OCI-LY1 (cell line): ENCODE data around the gene CTTNBP2NL.
A peak's percentile ranks its signal among the peaks of the same experiment; 100 is the strongest.
"Not testable (repeated sequence)": the region's sequence is repeated elsewhere in the genome, so short reads cannot be mapped to it uniquely, and the experiment has no call there.

Experiments used
- H2AFZ ChIP-seq: fragments of 200-600 bp; sonication (generic), shearing (Covaris generic); 2 replicates; pipeline ENCODE4 v1.6.0; 2014; ENCODE audit warnings: antibody characterized with exemption, mild to moderate bottlenecking, low read length
- H3F3A ChIP-seq: fragments of 200-600 bp; sonication (generic), shearing (Covaris generic); 2 replicates; pipeline ENCODE4 v1.6.0; 2014; ENCODE audit warnings: mild to moderate bottlenecking, antibody characterized with exemption, low read length, moderate library complexity; ENCODE audit not compliant: insufficient read depth
- H3K27ac ChIP-seq: fragments of 200-600 bp; sonication (generic); 2 replicates; pipeline ENCODE4 v1.5.1; 2014; ENCODE audit warnings: low read length, mixed run types, mild to moderate bottlenecking, low read depth; ENCODE audit not compliant: poor library complexity, severe bottlenecking
- H3K27me3 ChIP-seq: fragments of 200-600 bp; sonication (generic); 2 replicates; pipeline ENCODE4 v1.6.0; 2014; ENCODE audit warnings: antibody characterized with exemption, mild to moderate bottlenecking, low read length, moderate library complexity; ENCODE audit not compliant: insufficient read depth
- H3K36me3 ChIP-seq: fragments of 200-600 bp; sonication (generic); 2 replicates; pipeline ENCODE4 v1.6.1; 2014; ENCODE audit warnings: mild to moderate bottlenecking, antibody characterized with exemption, low read length, moderate library complexity, mixed read lengths; ENCODE audit not compliant: insufficient read depth
- H3K4me1 ChIP-seq: fragments of 200-600 bp; sonication (generic); 2 replicates; pipeline ENCODE4 v1.5.1; 2014; ENCODE audit warnings: mild to moderate bottlenecking, low read length, moderate library complexity; ENCODE audit not compliant: insufficient read depth, severe bottlenecking
- H3K4me2 ChIP-seq: fragments of 200-600 bp; sonication (generic), shearing (Covaris generic); 2 replicates; pipeline ENCODE4 v1.6.1; 2014; ENCODE audit warnings: low read length
- H3K4me3 ChIP-seq: fragments of 200-600 bp; sonication (generic); 2 replicates; pipeline ENCODE4 v1.5.1; 2014; ENCODE audit warnings: low read length, low read depth, mild to moderate bottlenecking, mixed read lengths; ENCODE audit not compliant: poor library complexity, severe bottlenecking
- H3K79me2 ChIP-seq: fragments of 200-600 bp; shearing (Covaris generic); 2 replicates; pipeline ENCODE4 v1.6.1; 2016; ENCODE audit warnings: mixed run types, low read length, mixed read lengths; ENCODE audit not compliant: insufficient read depth
- H3K9ac ChIP-seq: fragments of 200-600 bp; sonication (generic), shearing (Covaris generic); 2 replicates; pipeline ENCODE4 v1.6.1; 2014; ENCODE audit warnings: mild to moderate bottlenecking, low read length, mixed read lengths
- H3K9me2 ChIP-seq: fragments of 200-600 bp; sonication (generic), shearing (Covaris generic); 2 replicates; pipeline ENCODE4 v1.6.1; 2014; ENCODE audit warnings: low read depth, mild to moderate bottlenecking, low read length, mixed read lengths
- H3K9me3 ChIP-seq: fragments of 200-600 bp; shearing (Covaris generic); 2 replicates; pipeline ENCODE4 v1.6.1; 2014; ENCODE audit warnings: low read length, mixed read lengths
- H4K20me1 ChIP-seq: fragments of 200-600 bp; sonication (generic), shearing (Covaris generic); 2 replicates; pipeline ENCODE4 v1.6.0; 2016; ENCODE audit warnings: mild to moderate bottlenecking, low read length; ENCODE audit not compliant: insufficient read depth
- CTCF ChIP-seq: fragments of 200-600 bp; sonication (generic), shearing (Covaris generic); IDR thresholded peaks from 2 replicates; pipeline ENCODE4 v1.5.1; 2017; ENCODE audit warnings: mild to moderate bottlenecking, antibody characterized with exemption, low read length, moderate library complexity, mixed read lengths
- EZH2 ChIP-seq: fragments of 200-600 bp; sonication (generic), shearing (Covaris generic); IDR thresholded peaks from 2 replicates; pipeline ENCODE4 v1.8.0; 2017; ENCODE audit warnings: borderline replicate concordance, mixed run types, mild to moderate bottlenecking, antibody characterized with exemption, low read length, moderate library complexity, mixed read lengths

CTTNBP2NL gene

GRCh38 chr1:112386731-112387346, 9.2 kb upstream of the CTTNBP2NL start:
- H2AFZ ChIP-seq, result no peak overlapping the region
- H3K27me3 ChIP-seq, result no peaks in the 10 kb centered on the region
- H3K4me3 ChIP-seq, result no peak overlapping the region
- H3K36me3 ChIP-seq, result no peaks in the 10 kb centered on the region
- H3K4me2 ChIP-seq, result no peak overlapping the region
- no peak overlapping the region for H3K9ac ChIP-seq
- H3K4me1 ChIP-seq, result peaks cover 4% of the 10 kb centered on the region
- H3K9me3 ChIP-seq, result no peaks in the 10 kb centered on the region
- H3K9me2 ChIP-seq, result no peaks in the 10 kb centered on the region
- H3K79me2 ChIP-seq, result no peaks in the 10 kb centered on the region
- no peaks in the 10 kb centered on the region for H3F3A ChIP-seq
- no peaks in the 10 kb centered on the region for H4K20me1 ChIP-seq
- no peak overlapping the region for H3K27ac ChIP-seq
- no peak for TF ChIP-seq EZH2

DNA sequence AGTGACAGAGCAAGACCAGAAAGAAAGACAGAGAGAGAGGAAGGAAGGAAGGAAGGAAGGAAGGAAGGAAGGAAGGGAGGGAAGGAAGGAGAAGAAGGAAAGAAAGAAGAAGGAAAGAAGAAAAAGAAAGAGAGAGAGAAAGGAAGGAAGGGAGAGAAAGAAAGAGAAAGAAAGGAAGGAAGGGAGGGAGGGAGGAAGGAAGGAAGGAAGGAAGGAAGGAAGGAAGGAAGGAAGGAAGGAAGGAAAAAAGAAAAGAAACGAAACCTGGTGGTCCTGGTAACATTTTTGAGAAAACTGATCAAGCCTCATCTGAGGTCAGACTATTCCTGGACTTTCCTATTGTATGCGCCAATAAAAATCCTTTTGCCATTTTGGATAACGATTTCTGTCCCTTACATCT, 8.2 kb upstream of the CTTNBP2NL start:
- H3K4me1 ChIP-seq, result peaks cover 4% of the 10 kb centered on the region
- no peaks in the 10 kb centered on the region for H3K27me3 ChIP-seq
- H3K9ac ChIP-seq, result no peak overlapping the region
- H3K4me3 ChIP-seq, result no peak overlapping the region
- no peak for TF ChIP-seq EZH2
- no peak for TF ChIP-seq CTCF
- no peak overlapping the region for H2AFZ ChIP-seq
- no peak overlapping the region for H3K4me2 ChIP-seq
- H3F3A ChIP-seq, result no peaks in the 10 kb centered on the region
- no peaks in the 10 kb centered on the region for H3K36me3 ChIP-seq
- H3K9me3 ChIP-seq, result no peaks in the 10 kb centered on the region
- no peak overlapping the region for H3K27ac ChIP-seq
- no peaks in the 10 kb centered on the region for H3K9me2 ChIP-seq
- no peaks in the 10 kb centered on the region for H4K20me1 ChIP-seq
- H3K79me2 ChIP-seq, result no peaks in the 10 kb centered on the region

DNA sequence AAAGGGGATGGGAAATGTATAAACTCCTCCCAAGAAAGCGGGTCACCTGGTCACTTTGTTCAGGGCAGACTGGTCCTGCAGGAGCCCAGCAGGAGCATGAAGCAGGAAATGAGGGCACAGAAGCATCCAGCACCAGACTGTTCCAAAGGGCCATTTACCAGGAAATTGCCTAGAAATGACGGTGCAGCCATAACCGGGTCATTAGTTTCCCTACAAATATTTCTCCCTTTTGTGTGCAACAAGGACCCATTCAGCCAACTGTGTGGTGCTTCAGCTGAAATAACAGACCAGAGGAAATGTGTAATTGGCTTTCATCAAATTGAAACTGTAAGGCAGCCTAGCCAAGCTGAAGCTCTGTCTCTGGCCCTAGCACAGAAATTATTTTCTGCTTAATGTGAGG, 7.6 kb upstream of the CTTNBP2NL start:
- Histone ChIP-seq H2AFZ (no peak overlapping the region), H4K20me1 (no peaks in the 10 kb centered on the region), H3K4me3 (no peak overlapping the region), H3K79me2 (no peaks in the 10 kb centered on the region), H3K36me3 (no peaks in the 10 kb centered on the region), H3K9ac (no peak overlapping the region), H3K9me2 (no peaks in the 10 kb centered on the region), H3K27me3 (no peaks in the 10 kb centered on the region), H3F3A (no peaks in the 10 kb centered on the region), H3K4me2 (no peak overlapping the region), H3K27ac (no peak overlapping the region), H3K9me3 (no peaks in the 10 kb centered on the region), H3K4me1 (peaks cover 4% of the 10 kb centered on the region)
- no peak for TF ChIP-seq CTCF
- TF ChIP-seq EZH2, result no peak

DNA sequence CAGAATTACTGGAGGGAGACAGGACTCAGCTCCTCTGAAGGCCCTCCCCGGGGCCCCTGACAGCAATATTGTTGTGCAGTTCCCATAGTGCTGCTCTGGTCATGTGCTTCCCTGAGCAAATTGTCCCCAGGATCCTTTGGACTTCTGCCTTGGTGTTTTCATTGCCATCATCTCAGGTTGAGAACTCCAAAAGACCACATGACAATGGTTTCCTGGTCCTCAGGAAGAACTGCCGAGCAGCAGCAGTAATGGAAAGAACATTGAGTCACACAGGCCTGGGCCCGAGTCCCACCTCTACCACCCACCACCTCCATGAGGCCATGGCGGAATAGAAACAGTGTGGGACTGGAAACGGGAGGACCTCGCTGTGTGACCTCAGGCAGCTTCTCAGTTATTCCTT, 6.3 kb upstream of the CTTNBP2NL start:
- Histone ChIP-seq H3K79me2 (no peaks in the 10 kb centered on the region), H3K9me2 (no peaks in the 10 kb centered on the region), H3K9ac (no peak overlapping the region), H3K4me2 (no peak overlapping the region), H4K20me1 (no peaks in the 10 kb centered on the region), H3F3A (no peaks in the 10 kb centered on the region; the same call in 1 of the 2 replicates), H2AFZ (no peak overlapping the region), H3K4me3 (no peak overlapping the region), H3K36me3 (no peaks in the 10 kb centered on the region), H3K27ac (no peak overlapping the region), H3K4me1 (peaks cover 11% of the 10 kb centered on the region), H3K9me3 (no peaks in the 10 kb centered on the region), H3K27me3 (no peaks in the 10 kb centered on the region)
- TF ChIP-seq CTCF (no peak), EZH2 (no peak)

DNA sequence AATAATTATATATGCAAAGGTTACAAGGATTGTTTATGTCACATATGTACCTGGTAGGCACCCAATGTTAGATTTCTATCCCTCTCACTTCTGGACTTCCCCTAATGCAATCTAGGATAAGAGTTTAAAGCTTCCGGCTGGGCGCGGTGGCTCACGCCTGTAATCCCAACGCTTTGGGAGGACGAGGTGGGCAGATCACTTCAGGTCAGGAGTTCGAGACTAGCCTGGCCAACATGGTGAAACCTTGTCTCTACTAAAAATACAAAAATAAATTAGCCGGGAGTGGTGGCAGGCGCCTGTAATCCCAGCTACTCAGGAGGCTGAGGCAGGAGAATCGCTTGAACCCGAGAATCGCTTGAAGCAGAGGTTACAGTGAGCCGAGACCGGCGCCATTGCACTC, 5.7 kb upstream of the CTTNBP2NL start:
- H3K9me3 ChIP-seq, H3K79me2 ChIP-seq, H3K27me3 ChIP-seq, H3K4me3 ChIP-seq, H3K9me2 ChIP-seq, H3K9ac ChIP-seq, H4K20me1 ChIP-seq, H2AFZ ChIP-seq, H3K27ac ChIP-seq, H3F3A ChIP-seq, H3K36me3 ChIP-seq: not testable (repeated sequence)
- Histone ChIP-seq H3K4me2 (peak overlapping the region; percentile 57; the same call in 1 of the 2 replicates), H3K4me1 (peaks cover 14% of the 10 kb centered on the region)
